GM23338 (cell line): ENCODE results near the gene OR13A1.

Experiments used
- CTCF ChIP-seq, 2 experiments: fragments of 200-600 bp in 1 of 2; sonication (generic) in 1 of 2; conservative IDR thresholded peaks; 2 replicates each; pipeline versions ENCODE4 v1.5.1 to v1.6.1; 2016 to 2017; ENCODE audit warnings: antibody characterized with exemption in 2 of 2, low read depth in 2 of 2, mild to moderate bottlenecking in 2 of 2, moderate library complexity in 1 of 2
- EZH2 ChIP-seq: fragments of 200-600 bp; sonication (generic); IDR thresholded peaks from one replicate; pipeline ENCODE4 v1.8.0; 2017; ENCODE audit warnings: antibody characterized with exemption, mild to moderate bottlenecking, low read depth; ENCODE audit not compliant: unreplicated experiment
- EZH2phosphoT487 ChIP-seq: fragments of 200-600 bp; sonication (generic); IDR thresholded peaks from one replicate; pipeline ENCODE4 v1.8.1; 2018; ENCODE audit warnings: antibody characterized with exemption; ENCODE audit not compliant: unreplicated experiment

- TF ChIP-seq CTCF (conservative IDR thresholded peaks at IDR 0.05; ENCODE audit: low read depth in 2 of 2) (no peak), EZH2 (no peak), EZH2phosphoT487 (no peak)
These were observed 37.8 kb upstream of the OR13A1 start for GRCh38 chr10:45353186-45353585.
